GM12878 (cell line): ENCODE data around the gene GABARAPL2. TPM values are rescaled to one million over a fixed set of nuclear protein-coding genes. Genes with fewer than 3 reads are reported as not detected.
"Not testable (repeated sequence)": the region's sequence is repeated elsewhere in the genome, so short reads cannot be mapped to it uniquely, and the experiment has no call there.

ENCODE experiments used
- ATAC-seq: fragments of 200-7000 bp; cut with Tn5 transposase; 3 replicates; pipeline ENCODE4 v1.9.1; 2020; ENCODE audit warnings: mild to moderate bottlenecking, moderate library complexity
- BruUV-seq: library from RNA; stranded (reverse); fragments of 400-500 nt; replicated peaks from 2 replicates; lab custom pipeline; 2021; lab: Mats Ljungman, UMichigan
- CTCF ChIA-PET: fragments of 300-600 bp; sonication (Branson Sonifier 250); formaldehyde crosslinking; extraction: SDS; loops from one replicate; lab custom pipeline; 2021; ENCODE audit warnings: inconsistent platforms; lab: Yijun Ruan, JAX
- POLR2A ChIA-PET: fragments of 350-600 bp; formaldehyde crosslinking; extraction: SDS; loops from one replicate; lab custom pipeline; 2021; ENCODE audit warnings: inconsistent platforms; lab: Charles Lee
- RAD21 ChIA-PET: fragments of 300-600 bp; sonication (Branson Sonifier 250); formaldehyde crosslinking; loops from one replicate; lab custom pipeline; 2023; ENCODE audit warnings: antibody characterized with exemption; ENCODE audit not compliant: unreplicated experiment; lab: Charles Lee
- SMC1A ChIA-PET: fragments of 300-600 bp; sonication (Branson Sonifier 250); formaldehyde crosslinking; loops from one replicate; lab custom pipeline; 2023; ENCODE audit not compliant: unreplicated experiment, uncharacterized antibody; lab: Charles Lee
- DNase-seq: peaks from one replicate; pipeline ENCODE4 v3.0.0-alpha.2; 2011; ENCODE audit warnings: low read depth, low spot score
- FAIRE-seq: peaks from 3 replicates; lab custom pipeline; 2011; peaks lifted over from hg19 to GRCh38; lab: Jason Lieb, UNC
- H2AFZ ChIP-seq: 2 replicates; pipeline ENCODE4 v1.6.0; 2011; ENCODE audit warnings: low read depth, low read length, control low read depth; ENCODE audit not compliant: control insufficient read depth
- H3K27ac ChIP-seq: 2 replicates; pipeline ENCODE4 v1.5.1; 2011; ENCODE audit warnings: control low read depth; ENCODE audit not compliant: control insufficient read depth, insufficient read depth
- H3K27me3 ChIP-seq, 2 experiments: replicated peaks in 1 of 2; 2 replicates each; pipeline versions ENCODE4 v1.6.0 to v1.6.1; 2011; ENCODE audit warnings: low read length in 1 of 2; ENCODE audit not compliant: control insufficient read depth in 2 of 2, insufficient read depth in 2 of 2
- H3K36me3 ChIP-seq, 2 experiments: 2 replicates each; pipeline ENCODE4 v1.5.1; 2011; ENCODE audit warnings: low read length in 1 of 2; ENCODE audit not compliant: control insufficient read depth in 2 of 2, insufficient read depth in 2 of 2
- H3K4me1 ChIP-seq: 2 replicates; pipeline ENCODE4 v1.6.1; 2011; ENCODE audit warnings: mild to moderate bottlenecking, low read length, moderate library complexity, mixed read lengths; ENCODE audit not compliant: control insufficient read depth, insufficient read depth
- H3K4me2 ChIP-seq: 2 replicates; pipeline ENCODE4 v1.6.0; 2011; ENCODE audit warnings: control low read depth; ENCODE audit not compliant: control insufficient read depth, insufficient read depth
- H3K4me3 ChIP-seq: fragments of 200-600 bp; sonication (generic); 2 replicates; pipeline ENCODE4 v1.5.1; 2016
- H3K79me2 ChIP-seq: 2 replicates; pipeline ENCODE4 v1.6.0; 2011; ENCODE audit warnings: low read length; ENCODE audit not compliant: control insufficient read depth, insufficient read depth
- H3K9ac ChIP-seq: 2 replicates; pipeline ENCODE4 v1.8.0; 2011; ENCODE audit warnings: low read length, control low read depth, mixed read lengths; ENCODE audit not compliant: control insufficient read depth, insufficient read depth
- H3K9me3 ChIP-seq: replicated peaks from 3 replicates; pipeline ENCODE4 v1.5.1; 2011; ENCODE audit warnings: mild to moderate bottlenecking, low read length; ENCODE audit not compliant: control insufficient read depth, insufficient read depth
- H4K20me1 ChIP-seq: 2 replicates; pipeline ENCODE4 v1.6.0; 2011; ENCODE audit not compliant: control insufficient read depth, insufficient read depth
- CHD4 ChIP-seq: fragments of 200-600 bp; sonication (generic); IDR thresholded peaks from 2 replicates; pipeline ENCODE4 v1.6.1; 2016; ENCODE audit warnings: mild to moderate bottlenecking
- GATAD2B ChIP-seq: fragments of 450-650 bp; conservative IDR thresholded peaks from 2 replicates; pipeline ENCODE4 v1.6.1; 2017; ENCODE audit warnings: low read depth, mild to moderate bottlenecking, moderate library complexity
- WGBS: methylation state at CpG from one replicate; pipeline ENCODE4 v1.1.6; 2016; ENCODE audit warnings: low lambda C conversion rate; ENCODE audit not compliant: insufficient replicate concordance, insufficient coverage; ENCODE audit errors: missing lambda C conversion rate; 5-methylcytosine and 5-hydroxymethylcytosine counted together
- in situ Hi-C: fragments of 300-500 bp; cut with MboI; formaldehyde crosslinking; loops from 9 replicates; pipeline ENCODE4 v1.14.3; 2018; ENCODE audit warnings: mixed read lengths
- intact Hi-C: fragments of 100-400 bp; cut with micrococcal nuclease; formaldehyde crosslinking; loops from one replicate; pipeline ENCODE4 v1.14.2; 2022; ENCODE audit not compliant: unreplicated experiment
- polyA plus RNA-seq, 11 experiments: library from polyadenylated mRNA; depleted of rRNA in 4 of 11; unstranded in 6 of 11; stranded (reverse) in 5 of 11; fragments of >200 nt; fragmentation: Nextera tagmentation in 4 of 11; fragmentation: Illumina TruSeq in 1 of 11; extraction: Ambion mirVana in 4 of 11; extraction: Trizol in 1 of 11; gene quantifications; 1 replicate in 1 of 11; 2 replicates in 10 of 11; pipeline versions ENCODE4 v1.2.1 to v1.2.3, GENCODE V29; 2011 to 2016; ENCODE audit warnings: inconsistent platforms in 2 of 11, missing spikeins in 2 of 11, low read depth in 1 of 11
- total RNA-seq, 4 experiments: library from RNA; depleted of rRNA in 3 of 4; stranded (reverse); fragments of >200 nt in 3 of 4; fragmentation: Illumina TruSeq in 1 of 4; extraction: Trizol in 1 of 4; gene quantifications; 2 replicates each; pipeline versions ENCODE4 v1.2.1 to v1.2.3, GENCODE V29; 2013 to 2021
- TF ChIP-seq, protein P1 (sequence below): IDR thresholded peaks from 2 replicates; pipeline ENCODE4 v1.6.1; 2011; ENCODE audit warnings: mild to moderate bottlenecking, low read depth, low read length, moderate library complexity; ENCODE audit not compliant: insufficient replicate concordance
- TF ChIP-seq, protein P2 (sequence below): fragments of 450-650 bp; formaldehyde crosslinking; IDR thresholded peaks from 2 replicates; pipeline ENCODE4 v1.5.0; 2022; ENCODE audit warnings: mild to moderate bottlenecking, missing genetic modification characterization

Gene GABARAPL2
- total and polyA plus RNA-seq, 10 of the 15 experiments (the other 5 are each of a cell fraction or from before 2014, with no cell fraction given): 61.9 to 359 (median 128) TPM

DNA sequence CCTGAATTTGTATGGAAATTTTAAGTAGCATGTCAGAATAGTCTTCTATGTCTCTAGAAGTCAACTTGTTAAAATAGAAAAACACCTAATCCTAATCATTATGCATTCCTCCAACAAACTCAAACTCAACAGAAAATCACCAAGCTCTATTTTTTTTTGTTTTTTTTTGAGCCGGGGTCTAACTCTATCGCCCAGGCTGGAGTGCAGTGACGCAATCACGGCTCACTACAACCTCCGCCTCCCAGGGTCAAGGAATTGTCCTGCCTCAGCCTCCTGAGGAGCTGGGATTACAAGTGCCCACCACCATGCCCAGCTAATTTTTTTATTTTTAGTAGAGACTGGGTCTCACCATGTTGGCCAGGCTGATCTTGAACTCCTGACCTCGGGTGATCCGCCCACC lies 19.9 kb upstream of the GABARAPL2 start (continued):
- TF ChIP-seq, protein P1, sequence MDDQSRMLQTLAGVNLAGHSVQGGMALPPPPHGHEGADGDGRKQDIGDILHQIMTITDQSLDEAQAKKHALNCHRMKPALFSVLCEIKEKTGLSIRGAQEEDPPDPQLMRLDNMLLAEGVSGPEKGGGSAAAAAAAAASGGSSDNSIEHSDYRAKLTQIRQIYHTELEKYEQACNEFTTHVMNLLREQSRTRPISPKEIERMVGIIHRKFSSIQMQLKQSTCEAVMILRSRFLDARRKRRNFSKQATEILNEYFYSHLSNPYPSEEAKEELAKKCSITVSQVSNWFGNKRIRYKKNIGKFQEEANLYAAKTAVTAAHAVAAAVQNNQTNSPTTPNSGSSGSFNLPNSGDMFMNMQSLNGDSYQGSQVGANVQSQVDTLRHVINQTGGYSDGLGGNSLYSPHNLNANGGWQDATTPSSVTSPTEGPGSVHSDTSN: no peak
- TF ChIP-seq GATAD2B (no peak), CHD4 (no peak)
- TF ChIP-seq, protein P2, sequence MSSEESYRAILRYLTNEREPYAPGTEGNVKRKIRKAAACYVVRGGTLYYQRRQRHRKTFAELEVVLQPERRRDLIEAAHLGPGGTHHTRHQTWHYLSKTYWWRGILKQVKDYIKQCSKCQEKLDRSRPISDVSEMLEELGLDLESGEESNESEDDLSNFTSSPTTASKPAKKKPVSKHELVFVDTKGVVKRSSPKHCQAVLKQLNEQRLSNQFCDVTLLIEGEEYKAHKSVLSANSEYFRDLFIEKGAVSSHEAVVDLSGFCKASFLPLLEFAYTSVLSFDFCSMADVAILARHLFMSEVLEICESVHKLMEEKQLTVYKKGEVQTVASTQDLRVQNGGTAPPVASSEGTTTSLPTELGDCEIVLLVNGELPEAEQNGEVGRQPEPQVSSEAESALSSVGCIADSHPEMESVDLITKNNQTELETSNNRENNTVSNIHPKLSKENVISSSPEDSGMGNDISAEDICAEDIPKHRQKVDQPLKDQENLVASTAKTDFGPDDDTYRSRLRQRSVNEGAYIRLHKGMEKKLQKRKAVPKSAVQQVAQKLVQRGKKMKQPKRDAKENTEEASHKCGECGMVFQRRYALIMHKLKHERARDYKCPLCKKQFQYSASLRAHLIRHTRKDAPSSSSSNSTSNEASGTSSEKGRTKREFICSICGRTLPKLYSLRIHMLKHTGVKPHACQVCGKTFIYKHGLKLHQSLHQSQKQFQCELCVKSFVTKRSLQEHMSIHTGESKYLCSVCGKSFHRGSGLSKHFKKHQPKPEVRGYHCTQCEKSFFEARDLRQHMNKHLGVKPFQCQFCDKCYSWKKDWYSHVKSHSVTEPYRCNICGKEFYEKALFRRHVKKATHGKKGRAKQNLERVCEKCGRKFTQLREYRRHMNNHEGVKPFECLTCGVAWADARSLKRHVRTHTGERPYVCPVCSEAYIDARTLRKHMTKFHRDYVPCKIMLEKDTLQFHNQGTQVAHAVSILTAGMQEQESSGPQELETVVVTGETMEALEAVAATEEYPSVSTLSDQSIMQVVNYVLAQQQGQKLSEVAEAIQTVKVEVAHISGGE (CRISPR knock-in tag): no peak

GRCh38 chr16:75548456-75548855 lies 17.7 kb upstream of the GABARAPL2 start:
- H3K27me3 ChIP-seq, ATAC-seq, H3K9ac ChIP-seq, H3K27ac ChIP-seq, H3K4me3 ChIP-seq, DNase-seq, H3K79me2 ChIP-seq, H4K20me1 ChIP-seq, in situ Hi-C loops, BruUV-seq, intact Hi-C loops, H3K36me3 ChIP-seq, H3K4me1 ChIP-seq, H2AFZ ChIP-seq, POLR2A ChIA-PET, H3K4me2 ChIP-seq, FAIRE-seq, H3K9me3 ChIP-seq: not testable (repeated sequence)
- SMC1A ChIA-PET: interaction anchor here (2.4 to 6.3 kb wide), 3 partner anchors 16 to 76 kb away, joined by 11 to 40 read pairs (median 24); partner anchors contain the start of gene GABARAPL2
- CTCF ChIA-PET: interaction anchor here (3.9 to 4.6 kb wide), 3 partner anchors 32 to 83 kb away, joined by 23 to 55 read pairs (median 27); partner anchors contain the start of gene TMEM170A
- RAD21 ChIA-PET: interaction anchor here (1.3 kb wide), 1 partner anchor 31 kb away, joined by 4 read pairs; no protein-coding TSS in a partner anchor
- 88% methylated on average over 9 of the region's 9 CpGs for WGBS
